DND-41 (cell line): Measurements from ENCODE around the gene DOCK9.

ENCODE experiments used
- CTCF ChIP-seq: IDR thresholded peaks from 2 replicates; pipeline ENCODE4 v1.5.1; 2012; ENCODE audit warnings: borderline replicate concordance, low read length, moderate library complexity, mild to moderate bottlenecking; ENCODE audit not compliant: poor library complexity, severe bottlenecking; ENCODE audit errors: extremely low read depth
- EZH2 ChIP-seq: IDR thresholded peaks from 3 replicates; pipeline ENCODE4 v1.6.1; 2012; ENCODE audit warnings: borderline replicate concordance, low read depth, mild to moderate bottlenecking, moderate library complexity, low read length, inconsistent platforms; ENCODE audit not compliant: severe bottlenecking

GRCh38 chr13:98965325-98965724, 12.5 kb downstream of the DOCK9 start:
- TF ChIP-seq CTCF (no peak), EZH2 (no peak)
